ENCODE results near the gene UGT3A2.

- TF ChIP-seq CTCF (IDR thresholded peaks at IDR 0.05) (no peak), POLR2A (IDR thresholded peaks at IDR 0.05) (no peak)
These were observed 14.1 kb downstream of the UGT3A2 start for GRCh38 chr5:36052538-36052937.
